Measurements from ENCODE around the gene TMEM255B.

DNA sequence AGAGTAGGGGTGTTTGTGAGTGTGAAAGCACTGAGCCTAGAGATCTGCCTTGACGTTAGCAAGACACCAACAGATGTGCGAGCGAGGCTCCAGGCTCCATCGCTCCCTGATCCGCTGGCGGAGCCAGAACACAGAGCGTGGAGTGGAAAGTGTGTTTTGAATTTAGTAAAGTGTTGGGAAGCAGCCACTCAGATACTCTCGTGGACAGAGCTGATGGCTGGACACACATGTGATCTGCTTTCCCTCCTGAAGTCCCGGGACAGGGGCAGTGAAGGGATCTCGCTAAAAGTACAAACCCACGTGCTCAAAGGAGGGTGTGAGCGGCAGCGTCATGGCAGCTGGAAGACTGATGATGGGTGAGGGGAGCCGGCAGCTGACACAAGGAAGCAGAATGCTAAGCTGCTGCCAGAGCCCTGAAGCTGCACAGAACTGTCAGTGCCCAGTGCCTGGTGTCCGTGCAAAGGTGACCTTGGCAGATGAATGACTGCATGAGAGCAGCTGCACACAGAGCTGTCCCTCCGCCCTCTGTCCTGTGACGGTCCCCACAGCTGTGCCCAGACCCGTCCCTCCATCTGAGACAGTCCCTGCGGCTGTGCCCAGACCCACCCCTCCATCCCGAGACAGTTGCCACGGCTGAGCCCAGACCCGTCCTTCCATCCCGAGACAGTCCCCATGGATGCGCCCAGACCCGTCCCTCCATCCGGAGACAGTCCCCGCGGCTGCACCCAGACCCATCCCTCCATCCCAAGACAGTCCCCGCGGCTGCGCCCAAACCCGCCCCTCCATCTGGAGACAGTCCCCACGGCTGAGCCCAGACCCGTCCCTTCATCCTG, 29.6 kb upstream of the TMEM255B start:
- TF ChIP-seq POLR2A (IDR thresholded peaks at IDR 0.05; ENCODE audit: low read depth, low read length) (no peak), POLR2AphosphoS5 (IDR thresholded peaks at IDR 0.05; ENCODE audit: insufficient read depth, low read depth, low read length) (no peak), EZH2 (IDR thresholded peaks at IDR 0.05; ENCODE audit: borderline replicate concordance, low read depth, low read length, severe bottlenecking) (peak; percentile 47), GATA2 (IDR thresholded peaks at IDR 0.05; ENCODE audit: insufficient read depth, insufficient read length, low read depth, low read length) (no peak), JUN (IDR thresholded peaks at IDR 0.05; ENCODE audit: borderline replicate concordance, insufficient read depth, insufficient read length, low read depth) (no peak), MYC (IDR thresholded peaks at IDR 0.05; ENCODE audit: low read depth, low read length) (no peak), FOS (IDR thresholded peaks at IDR 0.05; ENCODE audit: borderline replicate concordance, insufficient read depth, low read length) (no peak)
- TF ChIP-seq, protein P1, sequence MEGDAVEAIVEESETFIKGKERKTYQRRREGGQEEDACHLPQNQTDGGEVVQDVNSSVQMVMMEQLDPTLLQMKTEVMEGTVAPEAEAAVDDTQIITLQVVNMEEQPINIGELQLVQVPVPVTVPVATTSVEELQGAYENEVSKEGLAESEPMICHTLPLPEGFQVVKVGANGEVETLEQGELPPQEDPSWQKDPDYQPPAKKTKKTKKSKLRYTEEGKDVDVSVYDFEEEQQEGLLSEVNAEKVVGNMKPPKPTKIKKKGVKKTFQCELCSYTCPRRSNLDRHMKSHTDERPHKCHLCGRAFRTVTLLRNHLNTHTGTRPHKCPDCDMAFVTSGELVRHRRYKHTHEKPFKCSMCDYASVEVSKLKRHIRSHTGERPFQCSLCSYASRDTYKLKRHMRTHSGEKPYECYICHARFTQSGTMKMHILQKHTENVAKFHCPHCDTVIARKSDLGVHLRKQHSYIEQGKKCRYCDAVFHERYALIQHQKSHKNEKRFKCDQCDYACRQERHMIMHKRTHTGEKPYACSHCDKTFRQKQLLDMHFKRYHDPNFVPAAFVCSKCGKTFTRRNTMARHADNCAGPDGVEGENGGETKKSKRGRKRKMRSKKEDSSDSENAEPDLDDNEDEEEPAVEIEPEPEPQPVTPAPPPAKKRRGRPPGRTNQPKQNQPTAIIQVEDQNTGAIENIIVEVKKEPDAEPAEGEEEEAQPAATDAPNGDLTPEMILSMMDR (IDR thresholded peaks at IDR 0.05; ENCODE audit: extremely low read depth in 1 of 2, insufficient read depth in 1 of 2, low read depth in 1 of 2, low read length in 2 of 2), result no peak
- TF ChIP-seq, protein P2, sequence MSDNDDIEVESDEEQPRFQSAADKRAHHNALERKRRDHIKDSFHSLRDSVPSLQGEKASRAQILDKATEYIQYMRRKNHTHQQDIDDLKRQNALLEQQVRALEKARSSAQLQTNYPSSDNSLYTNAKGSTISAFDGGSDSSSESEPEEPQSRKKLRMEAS (IDR thresholded peaks at IDR 0.05; ENCODE audit: insufficient read depth, insufficient read length), result no peak
